Measurements from ENCODE around the gene TLR9.

Gene TLR9

GRCh38 chr3:52247409-52248164 lies 22.1 kb upstream of the TLR9 start:
- no peak for DNase-seq

DNA sequence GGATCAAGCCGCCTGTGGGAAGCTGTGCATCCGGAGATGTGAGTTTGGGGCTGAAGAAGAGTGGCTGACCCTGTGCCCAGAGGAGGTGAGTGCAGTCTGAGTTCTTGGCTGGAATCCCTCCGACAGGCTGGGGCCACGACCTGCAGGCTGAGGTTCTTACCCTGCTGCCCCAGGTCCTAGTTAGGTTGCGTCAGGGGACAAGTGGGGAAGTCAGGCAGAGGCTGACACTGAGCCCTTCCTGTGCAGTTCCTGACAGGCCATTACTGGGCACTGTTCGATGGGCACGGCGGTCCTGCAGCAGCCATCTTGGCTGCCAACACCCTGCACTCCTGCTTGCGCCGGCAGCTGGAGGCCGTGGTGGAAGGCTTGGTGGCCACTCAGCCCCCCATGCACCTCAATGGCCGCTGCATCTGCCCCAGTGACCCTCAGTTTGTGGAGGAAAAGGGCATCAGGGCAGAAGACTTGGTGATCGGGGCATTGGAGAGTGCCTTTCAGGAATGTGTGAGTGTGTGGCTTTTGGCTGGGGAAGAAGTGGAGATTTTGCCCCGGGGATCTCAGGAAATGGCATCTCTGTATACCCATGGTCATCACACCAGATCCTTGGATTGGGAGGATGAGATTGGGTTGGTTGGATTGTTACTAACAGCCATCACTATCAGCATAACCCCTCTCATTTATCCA lies 21.4 kb upstream of the TLR9 start:
- DNase-seq = no peak

GRCh38 chr3:52246264-52246620 lies 20.8 kb upstream of the TLR9 start:
- DNase-seq = no peak

DNA sequence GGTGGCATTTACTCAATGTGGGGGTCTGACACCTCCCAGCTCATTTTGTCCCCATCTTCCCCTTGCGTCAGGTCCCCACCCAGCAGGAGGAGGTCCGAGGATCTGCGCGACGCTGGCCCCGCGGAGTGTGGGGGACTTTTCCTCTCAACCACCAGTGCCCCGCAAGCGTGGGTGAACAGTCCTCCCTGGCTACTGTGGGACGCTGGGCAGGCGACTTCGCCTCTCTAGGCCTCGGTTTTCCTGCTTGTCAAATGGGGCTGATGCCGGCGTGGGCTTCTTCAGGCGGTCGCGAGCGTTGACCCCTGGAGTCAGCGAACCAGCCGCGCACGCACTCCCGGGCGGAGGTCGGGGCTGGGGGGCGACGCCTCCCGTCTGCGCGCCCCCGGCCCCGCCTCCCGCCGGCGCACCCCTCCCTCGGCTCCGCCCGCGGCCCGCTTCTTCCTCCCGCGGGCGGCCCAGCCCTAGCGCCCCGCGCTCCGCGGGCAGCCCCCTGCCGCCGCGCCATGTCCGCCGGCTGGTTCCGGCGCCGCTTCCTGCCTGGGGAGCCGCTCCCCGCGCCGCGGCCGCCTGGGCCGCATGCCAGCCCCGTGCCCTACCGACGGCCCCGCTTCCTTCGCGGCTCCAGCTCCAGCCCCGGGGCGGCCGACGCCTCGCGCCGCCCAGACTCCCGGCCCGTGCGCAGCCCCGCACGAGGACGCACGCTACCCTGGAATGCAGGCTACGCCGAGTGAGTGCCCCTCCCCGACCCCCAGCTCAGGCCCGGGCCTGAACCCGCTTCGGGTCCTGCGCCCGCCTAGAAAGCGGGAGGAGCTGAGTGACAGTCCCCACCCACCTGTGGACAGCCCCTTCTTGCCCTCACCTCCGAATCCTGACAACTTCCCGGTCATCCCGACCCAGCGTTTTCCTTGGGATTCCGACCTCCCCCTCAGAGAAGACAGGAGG lies 20.1 kb upstream of the TLR9 start, which contains the start of gene PPM1M:
PPM1M (plus strand) TSS at position 438 of the 942 bp plus-strand sequence; CDS start at position 504, 66 bp downstream.
- peak in 3 of 14 donors; percentile 36 to 54 (median 44) for DNase-seq

DNA sequence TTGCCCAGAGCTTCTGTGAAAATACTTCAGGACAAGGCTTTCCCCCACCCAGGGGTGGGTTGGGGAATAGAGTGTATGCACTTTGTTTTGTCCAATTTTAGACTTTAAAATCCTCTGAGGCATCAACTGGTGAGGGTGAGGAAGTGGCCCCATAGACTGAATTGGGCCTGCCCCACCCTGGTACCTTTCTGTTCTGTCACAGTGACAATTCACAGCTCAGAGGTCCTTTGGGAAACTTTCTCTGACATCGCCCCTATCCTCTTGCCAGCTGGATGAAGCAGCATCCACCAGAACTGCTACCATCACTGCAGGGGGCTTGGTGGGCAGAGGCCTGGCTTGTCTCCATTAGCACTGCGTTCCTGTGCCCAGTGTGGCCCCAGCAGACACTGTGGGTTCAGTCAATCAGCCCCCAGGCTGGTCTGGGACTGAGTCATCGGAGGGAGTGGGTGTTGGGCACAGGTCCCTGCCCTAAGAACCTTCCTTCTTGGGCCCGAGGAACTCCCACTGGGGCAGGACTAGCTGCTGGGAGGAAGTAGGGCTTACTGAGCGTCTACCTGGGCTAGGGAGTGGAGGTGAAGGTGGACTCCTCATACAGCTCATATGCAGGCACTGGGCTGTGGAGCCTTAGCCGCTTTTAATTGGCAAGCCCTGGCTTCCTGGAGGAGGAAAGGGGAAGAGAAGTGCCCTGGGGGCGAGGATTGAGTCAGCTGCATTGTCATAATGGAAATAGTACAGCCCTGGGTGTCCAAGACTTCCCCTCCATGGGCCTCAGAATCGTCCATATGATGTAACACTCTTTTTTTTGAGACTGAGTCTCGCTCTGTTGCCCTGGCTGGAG lies 18.6 kb upstream of the TLR9 start:
- DNase-seq = peak in 3 of 14 donors; percentile 26 to 68 (median 60)

DNA sequence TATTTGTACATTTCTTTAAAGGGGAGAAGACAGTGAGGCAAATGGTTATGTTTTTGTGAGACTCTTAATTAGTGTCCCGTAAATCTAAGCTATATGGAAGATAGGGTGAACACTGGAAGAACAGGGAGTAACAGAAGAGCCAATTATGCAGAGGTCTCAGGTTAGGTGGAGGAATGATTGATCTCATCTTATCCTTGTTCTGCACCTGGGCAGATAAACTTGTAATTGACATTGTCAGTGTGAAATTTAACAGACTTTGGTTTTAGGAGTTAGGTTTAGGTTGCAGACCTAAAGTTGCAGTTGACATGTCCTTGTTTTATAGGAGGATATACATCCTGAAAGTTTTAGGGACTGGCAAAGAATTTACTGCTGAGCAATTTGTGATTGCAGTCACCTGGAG lies 16.6 kb upstream of the TLR9 start:
- DNase-seq = no peak

DNA sequence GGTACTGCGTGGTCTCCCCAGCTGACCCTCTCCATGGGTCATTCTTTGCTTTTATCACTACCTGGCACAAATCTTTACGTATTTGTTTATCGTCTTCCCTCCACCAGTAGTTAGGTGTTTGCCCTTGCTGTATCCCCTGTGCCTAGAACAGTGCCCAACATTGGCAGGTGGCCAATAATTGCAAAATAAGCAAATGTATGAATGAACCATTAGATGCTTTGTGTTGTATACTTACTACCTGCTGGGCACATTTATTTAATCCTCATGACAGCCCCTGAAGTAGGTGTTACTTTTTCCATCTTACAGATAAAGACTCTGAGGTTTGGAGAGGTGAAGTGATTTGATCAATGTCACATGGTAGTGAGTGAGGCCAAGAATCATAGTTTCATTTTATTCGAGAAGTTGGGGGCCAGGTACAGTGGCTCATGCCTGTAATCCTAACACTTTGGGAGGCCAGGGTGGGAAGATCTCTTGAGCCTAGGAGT lies 15.5 kb upstream of the TLR9 start:
- no peak for DNase-seq

GRCh38 chr3:52240059-52240885 lies 14.8 kb upstream of the TLR9 start:
- DNase-seq = peak in 7 of 14 donors; percentile 22 to 73 (median 37)

GRCh38 chr3:52238761-52239701 lies 13.6 kb upstream of the TLR9 start, which contains the start of gene TWF2:
Gene TWF2 (minus strand): TSS chr3:52239158. CDS start chr3:52239016, 142 bp downstream.
- DNase-seq = peak in 11 of 14 donors; percentile 35 to 85 (median 65)

- peak in 1 of 14 donors; percentile 77 for DNase-seq
These were observed 12.8 kb upstream of the TLR9 start for GRCh38 chr3:52238193-52238760.

- DNase-seq = peak in 11 of 14 donors; percentile 43 to 94 (median 71)
These were observed 12.3 kb upstream of the TLR9 start for GRCh38 chr3:52237657-52238172.

DNA sequence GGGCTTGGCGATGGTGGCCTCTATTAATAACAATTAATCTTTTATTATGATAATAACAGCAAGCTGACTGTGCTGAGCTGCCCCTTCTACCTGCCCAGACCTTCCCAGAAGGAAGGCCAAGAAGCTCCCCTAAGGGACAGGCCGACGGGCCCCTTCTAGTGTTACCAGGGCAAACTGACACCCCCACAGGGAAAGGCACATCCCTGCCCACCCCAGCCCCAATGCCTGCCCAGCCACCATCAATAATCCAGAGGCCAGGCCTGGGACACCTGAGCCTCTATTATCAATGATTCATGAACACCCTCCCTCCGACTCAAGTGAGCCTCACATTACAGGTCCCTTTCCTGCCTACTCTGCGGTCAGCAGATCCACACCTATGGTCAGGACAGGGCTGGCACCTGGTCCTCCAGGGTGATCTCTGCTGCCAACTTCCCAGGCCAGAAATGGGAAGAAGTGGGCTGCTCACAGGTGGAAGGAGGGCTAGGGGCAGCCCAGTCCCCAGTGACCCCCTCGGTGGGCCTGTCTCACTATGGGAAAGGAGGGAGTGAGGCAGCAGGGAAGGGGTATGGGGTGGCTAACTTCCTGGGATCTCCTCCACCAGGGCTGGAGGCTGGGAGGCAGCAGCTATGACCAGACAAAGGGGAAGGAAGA lies 11.7 kb upstream of the TLR9 start:
- no peak for DNase-seq

DNA sequence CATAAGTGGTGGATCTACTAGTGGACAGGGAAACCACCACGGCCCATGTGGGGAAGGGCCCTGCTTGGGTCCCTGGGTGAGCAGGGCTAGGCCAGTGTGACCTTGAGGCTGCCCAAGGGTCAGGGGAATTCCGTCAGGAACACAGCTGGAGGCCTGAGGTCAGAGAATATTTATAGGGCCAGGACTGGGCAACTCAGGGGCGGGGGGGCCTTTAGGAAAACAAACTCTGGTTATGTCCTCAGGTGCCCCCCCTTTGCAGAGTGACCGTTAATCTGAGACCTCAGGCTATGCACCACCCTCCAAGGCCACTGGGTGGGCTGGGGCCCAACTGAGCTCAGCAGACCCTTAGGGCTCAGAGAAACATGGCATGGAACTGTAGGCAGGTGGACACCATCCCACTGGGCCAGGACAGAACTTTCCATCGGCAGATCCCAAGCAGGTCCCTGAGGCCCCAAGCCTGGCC lies 11.0 kb upstream of the TLR9 start:
- DNase-seq = no peak

- no peak for DNase-seq
These were observed 9.3 kb upstream of the TLR9 start for GRCh38 chr3:52234516-52235447.

DNA sequence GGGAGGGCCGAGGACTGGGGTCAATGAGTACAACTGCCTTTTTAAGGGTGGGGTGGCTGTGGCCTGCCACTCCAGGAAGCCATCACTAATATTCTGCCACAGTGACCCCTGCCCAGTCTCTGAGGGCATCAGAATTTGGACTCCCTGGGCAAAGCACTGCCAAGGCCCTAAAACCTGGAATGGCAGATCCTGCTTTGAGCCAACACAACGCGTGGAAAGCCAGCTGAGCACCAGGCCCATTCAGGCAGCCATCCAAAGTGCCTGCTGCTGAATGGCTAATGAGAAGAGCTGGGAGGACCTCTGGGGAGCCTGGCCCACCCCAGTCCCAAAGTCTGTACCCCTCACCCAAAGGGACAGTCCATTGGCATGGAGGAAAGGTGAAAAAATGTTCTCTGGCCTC lies 8.5 kb upstream of the TLR9 start:
- DNase-seq = peak in 9 of 14 donors; percentile 23 to 62 (median 38)

DNA sequence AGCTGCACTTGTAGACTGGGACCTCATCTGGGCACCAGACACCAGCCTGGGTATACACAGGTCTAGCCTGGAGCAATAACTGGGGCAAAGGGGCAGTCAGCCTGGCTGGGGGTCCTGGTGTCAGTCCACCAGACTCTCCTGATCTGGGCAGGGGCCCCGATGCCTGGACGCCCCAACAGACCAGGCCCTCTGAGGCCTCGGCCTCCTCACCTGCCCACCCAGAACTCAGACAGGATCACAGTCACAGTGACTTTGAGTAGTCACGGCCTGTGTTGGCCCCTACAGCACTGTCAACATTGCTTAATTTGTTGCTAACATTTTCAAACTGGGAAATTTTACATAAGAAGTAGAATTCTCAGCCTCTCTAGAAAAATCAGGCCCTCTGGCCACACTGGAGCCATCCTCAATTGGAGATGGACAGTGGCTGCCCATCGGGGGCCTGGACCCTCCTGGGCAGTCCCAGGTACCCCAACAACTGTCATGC lies 7.7 kb upstream of the TLR9 start:
- DNase-seq = no peak
